ENCODE results near the gene CTSA. TPM values are rescaled to one million over a fixed set of nuclear protein-coding genes. Genes with fewer than 3 reads are reported as not detected.
A peak's percentile ranks its signal among the peaks of the same experiment; 100 is the strongest.

CTSA gene
- total RNA-seq, 1 donor from 2014 or later = 69.0 TPM

- H3K4me1 Mint-ChIP-seq (ENCODE audit: low read depth, unreplicated experiment) = peaks cover 2% of the 10 kb centered on the region
- H2AFZ ChIP-seq (ENCODE audit: low read depth, low read length) = no peak overlapping the region
- peaks cover 14% of the 10 kb centered on the region for H3K4me1 ChIP-seq (ENCODE audit: insufficient read depth, low read length)
- no peaks in the 10 kb centered on the region for H3K9me3 ChIP-seq (ENCODE audit: insufficient read depth, low read depth, low read length)
- no peak overlapping the region for H3K4me2 ChIP-seq (ENCODE audit: low read length)
- peaks cover 23% of the 10 kb centered on the region for H3K36me3 ChIP-seq (ENCODE audit: insufficient read depth, low read length)
- TF ChIP-seq CTCF (IDR thresholded peaks at IDR 0.05; ENCODE audit: insufficient read depth, low read depth, low read length) = no peak
- no peak for TF ChIP-seq EZH2 (IDR thresholded peaks at IDR 0.05; ENCODE audit: insufficient read depth, low read length)
- no peaks in the 10 kb centered on the region for H3K27me3 ChIP-seq (ENCODE audit: insufficient read depth, low read length)
- peak; percentile 47 for DNase-seq (ENCODE audit: low read depth)
- H3K27me3 Mint-ChIP-seq (ENCODE audit: low read depth, unreplicated experiment) = no peaks in the 10 kb centered on the region
- peaks cover 17% of the 10 kb centered on the region for H3K36me3 Mint-ChIP-seq (ENCODE audit: low read depth, unreplicated experiment)
- no peaks in the 10 kb centered on the region for H3K9me3 Mint-ChIP-seq (ENCODE audit: unreplicated experiment)
- peaks cover 42% of the 10 kb centered on the region for H3K79me2 ChIP-seq (ENCODE audit: insufficient read depth, low read length)
- H3K27ac Mint-ChIP-seq (ENCODE audit: unreplicated experiment) = peak overlapping the region; percentile 10
- peak overlapping the region; percentile 36 for H3K9ac ChIP-seq (ENCODE audit: low read length)
- FAIRE-seq = no peak
- no peak overlapping the region for H3K27ac ChIP-seq (ENCODE audit: low read depth, low read length)
- no peak overlapping the region for H3K4me3 ChIP-seq (ENCODE audit: insufficient read depth, low read depth, low read length)
- H3K4me3 Mint-ChIP-seq (ENCODE audit: unreplicated experiment) = no peak overlapping the region
- peaks cover 56% of the 10 kb centered on the region for H4K20me1 ChIP-seq (ENCODE audit: insufficient read depth, low read length)
These were observed 46.6 kb downstream of the CTSA start for GRCh38 chr20:45937765-45938164.

GRCh38 chr20:45938727-45939438 lies 47.7 kb downstream of the CTSA start:
- H2AFZ ChIP-seq (ENCODE audit: low read depth, low read length) = no peak overlapping the region
- no peak overlapping the region for H3K4me3 Mint-ChIP-seq (ENCODE audit: unreplicated experiment)
- H3K36me3 Mint-ChIP-seq (ENCODE audit: low read depth, unreplicated experiment) = peaks cover 17% of the 10 kb centered on the region
- H3K27ac Mint-ChIP-seq (ENCODE audit: unreplicated experiment) = no peak overlapping the region
- no peak overlapping the region for H3K4me3 ChIP-seq (ENCODE audit: insufficient read depth, low read depth, low read length)
- H3K9ac ChIP-seq (ENCODE audit: low read length) = no peak overlapping the region
- TF ChIP-seq CTCF (IDR thresholded peaks at IDR 0.05; ENCODE audit: insufficient read depth, low read depth, low read length) (no peak), EZH2 (IDR thresholded peaks at IDR 0.05; ENCODE audit: insufficient read depth, low read length) (no peak)
- H3K27me3 Mint-ChIP-seq (ENCODE audit: low read depth, unreplicated experiment) = no peaks in the 10 kb centered on the region
- peaks cover 9% of the 10 kb centered on the region for H3K4me1 ChIP-seq (ENCODE audit: insufficient read depth, low read length)
- DNase-seq (ENCODE audit: low read depth) (no peak), FAIRE-seq (no peak)
- H3K4me1 Mint-ChIP-seq (ENCODE audit: low read depth, unreplicated experiment) = peaks cover 4% of the 10 kb centered on the region
- no peaks in the 10 kb centered on the region for H3K27me3 ChIP-seq (ENCODE audit: insufficient read depth, low read length)
- peaks cover 29% of the 10 kb centered on the region for H3K36me3 ChIP-seq (ENCODE audit: insufficient read depth, low read length)
- no peaks in the 10 kb centered on the region for H3K9me3 Mint-ChIP-seq (ENCODE audit: unreplicated experiment)
- H3K4me2 ChIP-seq (ENCODE audit: low read length) = no peak overlapping the region
- H3K79me2 ChIP-seq (ENCODE audit: insufficient read depth, low read length) = peaks cover 31% of the 10 kb centered on the region
- no peaks in the 10 kb centered on the region for H3K9me3 ChIP-seq (ENCODE audit: insufficient read depth, low read depth, low read length)
- H4K20me1 ChIP-seq (ENCODE audit: insufficient read depth, low read length) = peaks cover 45% of the 10 kb centered on the region
- no peak overlapping the region for H3K27ac ChIP-seq (ENCODE audit: low read depth, low read length)

- Mint-ChIP-seq H3K4me1 (ENCODE audit: low read depth, unreplicated experiment) (peaks cover 11% of the 10 kb centered on the region), H3K27me3 (ENCODE audit: low read depth, unreplicated experiment) (no peaks in the 10 kb centered on the region), H3K36me3 (ENCODE audit: low read depth, unreplicated experiment) (peaks cover 20% of the 10 kb centered on the region), H3K4me3 (ENCODE audit: unreplicated experiment) (no peak overlapping the region), H3K27ac (ENCODE audit: unreplicated experiment) (no peak overlapping the region), H3K9me3 (ENCODE audit: unreplicated experiment) (no peaks in the 10 kb centered on the region)
- TF ChIP-seq CTCF (IDR thresholded peaks at IDR 0.05; ENCODE audit: insufficient read depth, low read depth, low read length) (no peak), EZH2 (IDR thresholded peaks at IDR 0.05; ENCODE audit: insufficient read depth, low read length) (no peak)
- Histone ChIP-seq H3K27ac (ENCODE audit: low read depth, low read length) (no peak overlapping the region), H3K27me3 (ENCODE audit: insufficient read depth, low read length) (no peaks in the 10 kb centered on the region), H3K4me1 (ENCODE audit: insufficient read depth, low read length) (peaks cover 13% of the 10 kb centered on the region), H3K4me3 (ENCODE audit: insufficient read depth, low read depth, low read length) (no peak overlapping the region), H2AFZ (ENCODE audit: low read depth, low read length) (no peak overlapping the region), H3K9me3 (ENCODE audit: insufficient read depth, low read depth, low read length) (no peaks in the 10 kb centered on the region), H3K4me2 (ENCODE audit: low read length) (no peak overlapping the region), H4K20me1 (ENCODE audit: insufficient read depth, low read length) (peaks cover 40% of the 10 kb centered on the region), H3K79me2 (ENCODE audit: insufficient read depth, low read length) (peaks cover 25% of the 10 kb centered on the region), H3K9ac (ENCODE audit: low read length) (no peak overlapping the region), H3K36me3 (ENCODE audit: insufficient read depth, low read length) (peaks cover 29% of the 10 kb centered on the region)
- FAIRE-seq = no peak
- DNase-seq (ENCODE audit: low read depth) = no peak
These were observed 48.9 kb downstream of the CTSA start for GRCh38 chr20:45940053-45940452.

All from astrocyte (in vitro differentiated cells and primary cell).